Lung (tissue), 12 donors: ENCODE results near the gene COX4I1. TPM values are rescaled to one million over a fixed set of nuclear protein-coding genes. Genes with fewer than 3 reads are reported as not detected.

Experiments
- ATAC-seq: fragments of 200-7000 bp; cut with Tn5 transposase; one replicate; pipeline ENCODE4 v1.9.1; 2020; ENCODE audit warnings: moderate number of reproducible peaks; ENCODE audit not compliant: insufficient read depth, low FRiP score
- DNase-seq, 3 donors: peaks; one replicate each; pipeline ENCODE4 v3.0.0-alpha.2; 2013 to 2017
- H3K27ac ChIP-seq, 2 donors: one replicate each; pipeline ENCODE4 v1.5.1; 2013; ENCODE audit warnings: mild to moderate bottlenecking in 2 of 2, moderate library complexity in 2 of 2, control low read depth in 1 of 2, inconsistent platforms in 1 of 2, low read depth in 1 of 2, low read length in 1 of 2
- H3K27me3 ChIP-seq, 3 donors: one replicate each; pipeline ENCODE4 v1.5.1; 2013; ENCODE audit warnings: low read length in 2 of 3; ENCODE audit not compliant: control insufficient read depth in 3 of 3, insufficient read depth in 3 of 3
- H3K36me3 ChIP-seq, 4 donors: one replicate each; pipeline ENCODE4 v1.5.1; 2013; ENCODE audit warnings: low read length in 4 of 4, mild to moderate bottlenecking in 1 of 4, moderate library complexity in 1 of 4; ENCODE audit not compliant: control insufficient read depth in 4 of 4, insufficient read depth in 4 of 4
- H3K4me1 ChIP-seq, 5 donors: one replicate each; pipeline ENCODE4 v1.5.1; 2013; ENCODE audit warnings: low read length in 5 of 5, mild to moderate bottlenecking in 2 of 5, moderate library complexity in 1 of 5; ENCODE audit not compliant: control insufficient read depth in 5 of 5, insufficient read depth in 5 of 5
- H3K4me3 ChIP-seq: one replicate; pipeline ENCODE4 v1.5.1; 2013; ENCODE audit warnings: mild to moderate bottlenecking, control low read depth, moderate library complexity
- H3K9ac ChIP-seq, 2 donors: one replicate each; pipeline ENCODE4 v1.5.1; 2013; ENCODE audit warnings: low read length in 2 of 2, control low read depth in 1 of 2; ENCODE audit not compliant: insufficient read depth in 1 of 2
- H3K9me3 ChIP-seq, 4 donors: one replicate each; pipeline ENCODE4 v1.5.1; 2013; ENCODE audit warnings: low read length in 3 of 4, mild to moderate bottlenecking in 1 of 4, moderate library complexity in 1 of 4; ENCODE audit not compliant: control insufficient read depth in 4 of 4, insufficient read depth in 3 of 4
- CTCF ChIP-seq: IDR thresholded peaks from 2 replicates; pipeline ENCODE4 v1.5.1; 2012; ENCODE audit warnings: mild to moderate bottlenecking; ENCODE audit errors: control extremely low read depth, extremely low read depth
- WGBS, 2 donors: extraction: QIAGEN DNeasy Blood & Tissue Kit; methylation state at CpG; one replicate each; pipeline ENCODE4 v1.1.7; 2013; 5-methylcytosine and 5-hydroxymethylcytosine counted together
- polyA plus RNA-seq, 2 donors: library from polyadenylated mRNA; stranded (reverse); fragments of 200-250 nt; gene quantifications; one replicate each; pipeline ENCODE4 v1.2.1, GENCODE V29; 2013
- total RNA-seq, 2 donors: library from RNA; depleted of rRNA in 1 of 2; stranded (reverse); fragments of >200 nt in 1 of 2; gene quantifications; one replicate each; pipeline ENCODE4 v1.2.1, GENCODE V29; 2014 to 2021
- donor health status: control.
- donor health status: control.
- donor health status: Bipolar disorder and iron deficiency.
- donor health status: healthy.
- donor health status: DM: yes; HTN: yes; CAD: no.

COX4I1 gene
- total and polyA plus RNA-seq, 4 donors = 243 to 1,291 (median 532) TPM

GRCh38 chr16:85830821-85831220 lies 31.3 kb downstream of the COX4I1 start:
- ATAC-seq = no peak
- 71 to 72% methylated on average over 9 of the region's 9 CpGs for WGBS, 2 donors
- no peak overlapping the region for H3K4me3 ChIP-seq
- H3K36me3 ChIP-seq = no peaks in the 10 kb centered on the region
- DNase-seq = no peak
- H3K9ac ChIP-seq = no peak overlapping the region
- no peaks in the 10 kb centered on the region for H3K9me3 ChIP-seq
- H3K27ac ChIP-seq = no peak overlapping the region
- peaks cover 0 to 3% (median 0%) of the 10 kb centered on the region in 3 donors for H3K27me3 ChIP-seq
- H3K4me1 ChIP-seq = peaks cover 0 to 7% (median 0%) of the 10 kb centered on the region in 5 donors
- TF ChIP-seq CTCF = no peak

- Histone ChIP-seq H3K27ac (no peak overlapping the region), H3K4me3 (no peak overlapping the region), H3K27me3 (peaks cover 0 to 6% (median 0%) of the 10 kb centered on the region in 3 donors), H3K9ac (no peak overlapping the region), H3K4me1 (peaks cover 0 to 7% (median 0%) of the 10 kb centered on the region in 5 donors), H3K9me3 (no peaks in the 10 kb centered on the region), H3K36me3 (no peaks in the 10 kb centered on the region)
- no peak for TF ChIP-seq CTCF
- ATAC-seq (no peak), DNase-seq (no peak)
- 84 to 86% methylated on average over 21 of the region's 21 CpGs for WGBS, 2 donors
These were observed 33.2 kb downstream of the COX4I1 start for GRCh38 chr16:85832570-85833218.

- DNase-seq (peak in 2 of 3 donors; percentile 23 to 32), ATAC-seq (no peak)
- 56 to 58% methylated on average over 21 to 22 of the region's 22 CpGs for WGBS, 2 donors
- Histone ChIP-seq H3K27me3 (peaks cover 0 to 6% (median 0%) of the 10 kb centered on the region in 3 donors), H3K36me3 (no peaks in the 10 kb centered on the region), H3K4me1 (peaks cover 0 to 7% (median 0%) of the 10 kb centered on the region in 5 donors), H3K9ac (no peak overlapping the region), H3K27ac (no peak overlapping the region), H3K4me3 (no peak overlapping the region), H3K9me3 (no peaks in the 10 kb centered on the region)
- no peak for TF ChIP-seq CTCF
These were observed 33.9 kb downstream of the COX4I1 start for GRCh38 chr16:85833219-85833920.
